Upper lobe of left lung (tissue), 6 donors: ENCODE results near the gene NR5A1. TPM values are rescaled to one million over a fixed set of nuclear protein-coding genes. Genes with fewer than 3 reads are reported as not detected.

ENCODE experiments used
- ATAC-seq, 2 donors: fragments of 200-7000 bp; cut with Tn5 transposase; one replicate each; pipeline ENCODE4 v1.9.1; 2022; ENCODE audit warnings: mild to moderate bottlenecking in 2 of 2, moderate library complexity in 2 of 2; ENCODE audit not compliant: low FRiP score in 2 of 2
- DNase-seq, 2 donors: peaks; one replicate each; pipeline ENCODE4 v3.0.0-alpha.2; 2019 to 2020
- H3K27ac ChIP-seq, 4 donors: fragments of 200-600 bp; sonication (generic); one replicate each; pipeline ENCODE4 v1.5.1; 2016 to 2019
- H3K27me3 ChIP-seq, 4 donors: fragments of 200-600 bp; sonication (generic); one replicate each; pipeline ENCODE4 v1.5.1; 2017 to 2019
- H3K36me3 ChIP-seq, 4 donors: fragments of 200-600 bp; sonication (generic); one replicate each; pipeline ENCODE4 v1.5.1; 2016 to 2019
- H3K4me1 ChIP-seq, 4 donors: fragments of 200-600 bp; sonication (generic); one replicate each; pipeline ENCODE4 v1.5.1; 2018 to 2019
- H3K4me3 ChIP-seq, 4 donors: fragments of 200-600 bp; sonication (generic); one replicate each; pipeline ENCODE4 v1.5.1; 2017 to 2019; ENCODE audit warnings: mild to moderate bottlenecking in 2 of 4, moderate library complexity in 1 of 4
- H3K9me3 ChIP-seq, 4 donors: fragments of 200-600 bp; sonication (generic); one replicate each; pipeline ENCODE4 v1.5.1; 2018 to 2019
- EP300 ChIP-seq, 4 donors: sonication (generic); formaldehyde crosslinking; IDR thresholded peaks; one replicate each; pipeline ENCODE4 v1.5.1; 2017; ENCODE audit warnings: antibody characterized with exemption in 4 of 4, control low read depth in 2 of 4
- POLR2A ChIP-seq, 4 donors: fragments of 450-650 bp; IDR thresholded peaks; one replicate each; pipeline ENCODE4 v1.5.1; 2016 to 2017; ENCODE audit warnings: antibody characterized with exemption in 4 of 4, mild to moderate bottlenecking in 2 of 4
- POLR2AphosphoS5 ChIP-seq, 2 donors: sonication (generic); formaldehyde crosslinking; IDR thresholded peaks; one replicate each; pipeline ENCODE4 v1.5.1; 2017; ENCODE audit warnings: antibody characterized with exemption in 2 of 2
- WGBS, 2 donors: methylation state at CpG; one replicate each; pipeline ENCODE4 v1.1.5; 2017 to 2018; 5-methylcytosine and 5-hydroxymethylcytosine counted together
- total RNA-seq, 6 donors: library from RNA; depleted of rRNA in 4 of 6; stranded (reverse); fragments of >200 nt in 4 of 6; gene quantifications; one replicate each; pipeline versions ENCODE4 v1.1.0 to v1.2.1, GENCODE V29; 2016 to 2021
- TF ChIP-seq, protein P1 (sequence below), 6 experiments: fragments of 450-650 bp in 4 of 6; fragments of 200-600 bp in 2 of 6; sonication (generic) in 2 of 6; IDR thresholded peaks; one replicate each; pipeline ENCODE4 v1.5.1; 2016 to 2019; ENCODE audit warnings: antibody characterized with exemption in 6 of 6
- donor health status: DM: no; HTN: no; CAD: no; lungs with moderate emphysema.
- donor health status: DM: no; HTN: yes; CAD: no; lungs with severe emphysema.

Gene NR5A1
- total RNA-seq, 6 donors from 2014 or later = 0.30 to 0.49 TPM; not detected in 4

DNA sequence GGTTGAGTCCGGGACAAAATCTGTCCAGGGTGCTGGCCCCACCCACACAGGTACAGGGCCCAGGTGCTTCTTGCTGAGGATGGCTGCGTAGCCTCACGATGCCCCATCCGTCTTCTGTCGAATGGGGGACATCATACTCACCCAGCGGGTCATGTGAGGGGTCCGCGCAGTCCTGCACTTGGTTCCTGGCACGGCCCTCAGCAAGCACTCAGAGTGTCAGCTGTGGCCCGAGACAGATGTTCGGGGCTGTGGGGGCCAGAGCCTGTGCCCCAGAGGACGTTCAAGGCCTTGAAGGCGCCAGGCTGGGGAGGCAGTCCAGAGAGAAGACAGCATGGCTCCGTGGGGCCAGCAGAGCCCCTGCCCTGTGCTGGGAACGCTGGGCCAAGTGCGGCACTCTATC, 27.8 kb downstream of the NR5A1 start:
- WGBS, 2 donors = 83 to 97% methylated on average over 6 to 16 of the region's 16 CpGs
- Histone ChIP-seq H3K36me3 (no peaks in the 10 kb centered on the region), H3K9me3 (no peaks in the 10 kb centered on the region), H3K4me3 (no peak overlapping the region), H3K27me3 (peaks cover 0 to 17% (median 8%) of the 10 kb centered on the region in 4 donors), H3K27ac (no peak overlapping the region), H3K4me1 (peaks cover 6 to 17% (median 8%) of the 10 kb centered on the region in 4 donors)
- TF ChIP-seq EP300 (IDR thresholded peaks at IDR 0.05) (no peak), POLR2A (IDR thresholded peaks at IDR 0.05) (no peak), POLR2AphosphoS5 (IDR thresholded peaks at IDR 0.05) (no peak)
- TF ChIP-seq, protein P1, sequence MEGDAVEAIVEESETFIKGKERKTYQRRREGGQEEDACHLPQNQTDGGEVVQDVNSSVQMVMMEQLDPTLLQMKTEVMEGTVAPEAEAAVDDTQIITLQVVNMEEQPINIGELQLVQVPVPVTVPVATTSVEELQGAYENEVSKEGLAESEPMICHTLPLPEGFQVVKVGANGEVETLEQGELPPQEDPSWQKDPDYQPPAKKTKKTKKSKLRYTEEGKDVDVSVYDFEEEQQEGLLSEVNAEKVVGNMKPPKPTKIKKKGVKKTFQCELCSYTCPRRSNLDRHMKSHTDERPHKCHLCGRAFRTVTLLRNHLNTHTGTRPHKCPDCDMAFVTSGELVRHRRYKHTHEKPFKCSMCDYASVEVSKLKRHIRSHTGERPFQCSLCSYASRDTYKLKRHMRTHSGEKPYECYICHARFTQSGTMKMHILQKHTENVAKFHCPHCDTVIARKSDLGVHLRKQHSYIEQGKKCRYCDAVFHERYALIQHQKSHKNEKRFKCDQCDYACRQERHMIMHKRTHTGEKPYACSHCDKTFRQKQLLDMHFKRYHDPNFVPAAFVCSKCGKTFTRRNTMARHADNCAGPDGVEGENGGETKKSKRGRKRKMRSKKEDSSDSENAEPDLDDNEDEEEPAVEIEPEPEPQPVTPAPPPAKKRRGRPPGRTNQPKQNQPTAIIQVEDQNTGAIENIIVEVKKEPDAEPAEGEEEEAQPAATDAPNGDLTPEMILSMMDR (IDR thresholded peaks at IDR 0.05) = no peak
- no peak for ATAC-seq
- DNase-seq = no peak

DNA sequence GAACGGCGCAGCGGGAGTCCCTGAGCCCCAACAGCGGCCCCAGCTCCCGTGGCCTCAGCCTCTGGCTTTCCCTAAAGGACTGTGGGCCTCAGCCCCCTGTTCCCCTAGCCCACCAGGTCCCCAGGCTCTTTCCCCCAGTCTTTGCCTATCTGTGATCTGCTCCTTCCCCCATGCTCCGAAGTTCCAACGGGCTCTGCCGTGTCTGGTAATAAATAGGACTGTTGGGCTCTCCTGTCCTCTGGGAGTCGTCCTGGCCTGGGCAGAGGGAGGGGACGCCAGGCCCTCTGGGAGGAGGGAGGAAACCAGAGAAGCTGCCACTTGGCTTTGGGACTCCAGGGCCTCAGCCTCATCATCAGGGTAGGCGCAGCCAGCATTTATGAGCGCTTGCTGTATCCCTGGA, 28.8 kb downstream of the NR5A1 start:
- Histone ChIP-seq H3K4me3 (no peak overlapping the region), H3K9me3 (no peaks in the 10 kb centered on the region), H3K27ac (no peak overlapping the region), H3K36me3 (no peaks in the 10 kb centered on the region), H3K27me3 (peaks cover 0 to 17% (median 8%) of the 10 kb centered on the region in 4 donors), H3K4me1 (peaks cover 6 to 17% (median 8%) of the 10 kb centered on the region in 4 donors)
- 68 to 71% methylated on average over 4 to 12 of the region's 12 CpGs for WGBS, 2 donors
- TF ChIP-seq EP300 (IDR thresholded peaks at IDR 0.05) = no peak
- TF ChIP-seq POLR2A (IDR thresholded peaks at IDR 0.05) = no peak
- TF ChIP-seq, protein P1 (IDR thresholded peaks at IDR 0.05) = no peak
- no peak for TF ChIP-seq POLR2AphosphoS5 (IDR thresholded peaks at IDR 0.05)
- DNase-seq (no peak), ATAC-seq (no peak)

- Histone ChIP-seq H3K9me3 (no peaks in the 10 kb centered on the region), H3K4me3 (peak overlapping the region in 2 of 4 donors; percentile 4 to 33), H3K4me1 (peaks cover 6 to 17% (median 8%) of the 10 kb centered on the region in 4 donors), H3K27me3 (peaks cover 0 to 17% (median 8%) of the 10 kb centered on the region in 4 donors), H3K36me3 (no peaks in the 10 kb centered on the region), H3K27ac (no peak overlapping the region)
- no peak for TF ChIP-seq POLR2AphosphoS5 (IDR thresholded peaks at IDR 0.05)
- TF ChIP-seq, protein P1 (IDR thresholded peaks at IDR 0.05) = no peak
- TF ChIP-seq POLR2A (IDR thresholded peaks at IDR 0.05) = no peak
- no peak for TF ChIP-seq EP300 (IDR thresholded peaks at IDR 0.05)
- ATAC-seq = no peak
- peak in 1 of 2 donors; percentile 75 for DNase-seq
- WGBS, 2 donors = 0 to 34% methylated on average over 3 to 15 of the region's 53 CpGs
Observed at GRCh38 chr9:124477648-124478285, 29.4 kb downstream of the NR5A1 start.

- H3K4me3 ChIP-seq = peak overlapping the region in 1 of 4 donors; percentile 33
- TF ChIP-seq EP300 (IDR thresholded peaks at IDR 0.05) = no peak
- TF ChIP-seq, protein P1 (IDR thresholded peaks at IDR 0.05) = no peak
- TF ChIP-seq POLR2A (IDR thresholded peaks at IDR 0.05) = no peak
- no peak for TF ChIP-seq POLR2AphosphoS5 (IDR thresholded peaks at IDR 0.05)
- peak in 1 of 2 donors; percentile 56 for DNase-seq
- 3 to 33% methylated on average over 6 to 15 of the region's 19 CpGs for WGBS, 2 donors
- peaks cover 0 to 17% (median 8%) of the 10 kb centered on the region in 4 donors for H3K27me3 ChIP-seq
- ATAC-seq = no peak
- H3K9me3 ChIP-seq = no peaks in the 10 kb centered on the region
- no peak overlapping the region for H3K27ac ChIP-seq
- no peaks in the 10 kb centered on the region for H3K36me3 ChIP-seq
- H3K4me1 ChIP-seq = peaks cover 6 to 11% (median 8%) of the 10 kb centered on the region in 4 donors
Observed at GRCh38 chr9:124477211-124477647, 30.0 kb downstream of the NR5A1 start.
